Measurements from ENCODE around the gene TEX55.

Gene TEX55

GRCh38 chr3:119181765-119182164, 35.8 kb downstream of the TEX55 start:
- Histone ChIP-seq H3K4me1 (no peaks in the 10 kb centered on the region), H3K4me2 (ENCODE audit: low read length) (no peak overlapping the region), H3K4me3 (ENCODE audit: low read depth, low read length) (no peak overlapping the region), H2AFZ (no peak overlapping the region), H3K27ac (no peak overlapping the region), H3K79me2 (no peaks in the 10 kb centered on the region), H3K36me3 (ENCODE audit: control insufficient read depth, insufficient read depth, low read length) (no peaks in the 10 kb centered on the region), H3K27me3 (ENCODE audit: control insufficient read depth, insufficient read depth, low read length) (no peaks in the 10 kb centered on the region), H3K9me3 (ENCODE audit: control insufficient read depth, low read length) (no peaks in the 10 kb centered on the region), H3K9ac (no peak overlapping the region)
- TF ChIP-seq CTCF (IDR thresholded peaks at IDR 0.05) = no peak

- Histone ChIP-seq H3K4me3 (ENCODE audit: low read depth, low read length) (no peak overlapping the region), H3K9ac (no peak overlapping the region), H3K4me1 (no peaks in the 10 kb centered on the region), H3K9me3 (ENCODE audit: control insufficient read depth, low read length) (no peaks in the 10 kb centered on the region), H3K4me2 (ENCODE audit: low read length) (no peak overlapping the region), H3K36me3 (ENCODE audit: control insufficient read depth, insufficient read depth, low read length) (no peaks in the 10 kb centered on the region), H3K27me3 (ENCODE audit: control insufficient read depth, insufficient read depth, low read length) (no peaks in the 10 kb centered on the region), H3K27ac (no peak overlapping the region), H3K79me2 (no peaks in the 10 kb centered on the region), H2AFZ (no peak overlapping the region)
- TF ChIP-seq CTCF (IDR thresholded peaks at IDR 0.05) = no peak
Measured at GRCh38 chr3:119184111-119184510, 38.1 kb downstream of the TEX55 start.

- H3K4me2 ChIP-seq (ENCODE audit: low read length) = no peak overlapping the region
- no peaks in the 10 kb centered on the region for H3K27me3 ChIP-seq (ENCODE audit: control insufficient read depth, insufficient read depth, low read length)
- H3K36me3 ChIP-seq (ENCODE audit: control insufficient read depth, insufficient read depth, low read length) = no peaks in the 10 kb centered on the region
- H2AFZ ChIP-seq = no peak overlapping the region
- no peaks in the 10 kb centered on the region for H3K79me2 ChIP-seq
- H3K4me1 ChIP-seq = no peaks in the 10 kb centered on the region
- H3K9ac ChIP-seq = no peak overlapping the region
- H3K4me3 ChIP-seq (ENCODE audit: low read depth, low read length) = no peak overlapping the region
- H3K27ac ChIP-seq = no peak overlapping the region
- no peaks in the 10 kb centered on the region for H3K9me3 ChIP-seq (ENCODE audit: control insufficient read depth, low read length)
- TF ChIP-seq CTCF (IDR thresholded peaks at IDR 0.05) = no peak
Measured at GRCh38 chr3:119184796-119185570, 39.0 kb downstream of the TEX55 start.

- no peaks in the 10 kb centered on the region for H3K27me3 ChIP-seq (ENCODE audit: control insufficient read depth, insufficient read depth, low read length)
- no peak overlapping the region for H3K4me2 ChIP-seq (ENCODE audit: low read length)
- H3K9me3 ChIP-seq (ENCODE audit: control insufficient read depth, low read length) = no peaks in the 10 kb centered on the region
- no peak for TF ChIP-seq CTCF (IDR thresholded peaks at IDR 0.05)
- H3K27ac ChIP-seq = no peak overlapping the region
- no peaks in the 10 kb centered on the region for H3K4me1 ChIP-seq
- H3K9ac ChIP-seq = no peak overlapping the region
- no peak overlapping the region for H2AFZ ChIP-seq
- H3K36me3 ChIP-seq (ENCODE audit: control insufficient read depth, insufficient read depth, low read length) = no peaks in the 10 kb centered on the region
- no peaks in the 10 kb centered on the region for H3K79me2 ChIP-seq
- H3K4me3 ChIP-seq (ENCODE audit: low read depth, low read length) = no peak overlapping the region
Measured at GRCh38 chr3:119187266-119187665, 41.3 kb downstream of the TEX55 start.

- no peak overlapping the region for H3K27ac ChIP-seq
- no peaks in the 10 kb centered on the region for H3K27me3 ChIP-seq (ENCODE audit: control insufficient read depth, insufficient read depth, low read length)
- no peak overlapping the region for H3K4me2 ChIP-seq (ENCODE audit: low read length)
- no peaks in the 10 kb centered on the region for H3K79me2 ChIP-seq
- H3K9me3 ChIP-seq (ENCODE audit: control insufficient read depth, low read length) = no peaks in the 10 kb centered on the region
- no peak overlapping the region for H2AFZ ChIP-seq
- no peaks in the 10 kb centered on the region for H3K4me1 ChIP-seq
- H3K36me3 ChIP-seq (ENCODE audit: control insufficient read depth, insufficient read depth, low read length) = no peaks in the 10 kb centered on the region
- no peak overlapping the region for H3K4me3 ChIP-seq (ENCODE audit: low read depth, low read length)
- H3K9ac ChIP-seq = no peak overlapping the region
- TF ChIP-seq CTCF (IDR thresholded peaks at IDR 0.05) = no peak
Measured at GRCh38 chr3:119191800-119192199, 45.8 kb downstream of the TEX55 start.
